Gastrocnemius medialis (tissue), 4 donors: ENCODE results near the gene GOLGA8B. TPM values are rescaled to one million over a fixed set of nuclear protein-coding genes. Genes with fewer than 3 reads are reported as not detected.
A peak's percentile ranks its signal among the peaks of the same experiment; 100 is the strongest.
"Not testable (repeated sequence)": the region's sequence is repeated elsewhere in the genome, so short reads cannot be mapped to it uniquely, and the experiment has no call there.

Experiments used
- ATAC-seq, 2 donors: fragments of 150-250 bp; one replicate each; pipeline ENCODE4 v1.9.1; 2016
- DNase-seq, 2 donors: peaks; one replicate each; pipeline ENCODE4 v3.0.0-alpha.2; 2019
- H3K27ac ChIP-seq, 4 donors: fragments of 200-600 bp; sonication (generic); 1 replicate in 1 of 4; 2 replicates in 3 of 4; pipeline ENCODE4 v1.5.1; 2016 to 2018; ENCODE audit warnings: mild to moderate bottlenecking in 2 of 4, moderate library complexity in 1 of 4
- H3K27me3 ChIP-seq, 3 donors: fragments of 200-600 bp; sonication (generic) in 2 of 3; 1 replicate in 1 of 3; 2 replicates in 2 of 3; pipeline versions ENCODE4 v1.5.1 to v1.6.0; 2016 to 2019; ENCODE audit warnings: mild to moderate bottlenecking in 1 of 3, moderate library complexity in 1 of 3
- H3K36me3 ChIP-seq, 2 donors: fragments of 200-600 bp; sonication (generic) in 1 of 2; one replicate each; pipeline ENCODE4 v1.5.1; 2017 to 2018
- H3K4me1 ChIP-seq, 2 donors: fragments of 200-600 bp; sonication (generic) in 1 of 2; one replicate each; pipeline ENCODE4 v1.5.1; 2016 to 2017; ENCODE audit warnings: mild to moderate bottlenecking in 2 of 2
- H3K4me3 ChIP-seq, 4 donors: fragments of 200-600 bp; sonication (generic) in 3 of 4; 1 replicate in 1 of 4; 2 replicates in 3 of 4; pipeline ENCODE4 v1.5.1; 2016 to 2019; ENCODE audit warnings: mild to moderate bottlenecking in 2 of 4
- H3K9me3 ChIP-seq, 3 donors: fragments of 200-600 bp; sonication (generic) in 2 of 3; 1 replicate in 1 of 3; 2 replicates in 2 of 3; pipeline ENCODE4 v1.5.1; 2016 to 2019
- in situ Hi-C, 4 donors: fragments of 200-750 bp; cut with MboI; loops; one replicate each; pipeline versions ENCODE4 v1.15.0 to v1.8.0; 2017; ENCODE audit warnings: low sequenced_read_pairs in 4 of 4
- intact Hi-C: fragments of 100-400 bp; cut with DNase I; formaldehyde crosslinking; loops from one replicate; pipeline ENCODE4 v1.15.1; 2023; ENCODE audit warnings: low total_unique reads
- total RNA-seq, 4 donors: library from RNA; depleted of rRNA; stranded (reverse); fragments of >200 nt; gene quantifications; one replicate each; pipeline versions ENCODE4 v1.1.0 to v1.2.3, GENCODE V29; 2016

The GOLGA8B gene
- total RNA-seq, 4 donors from 2014 or later = 2.5 to 55.5 (median 22.9) TPM

DNA sequence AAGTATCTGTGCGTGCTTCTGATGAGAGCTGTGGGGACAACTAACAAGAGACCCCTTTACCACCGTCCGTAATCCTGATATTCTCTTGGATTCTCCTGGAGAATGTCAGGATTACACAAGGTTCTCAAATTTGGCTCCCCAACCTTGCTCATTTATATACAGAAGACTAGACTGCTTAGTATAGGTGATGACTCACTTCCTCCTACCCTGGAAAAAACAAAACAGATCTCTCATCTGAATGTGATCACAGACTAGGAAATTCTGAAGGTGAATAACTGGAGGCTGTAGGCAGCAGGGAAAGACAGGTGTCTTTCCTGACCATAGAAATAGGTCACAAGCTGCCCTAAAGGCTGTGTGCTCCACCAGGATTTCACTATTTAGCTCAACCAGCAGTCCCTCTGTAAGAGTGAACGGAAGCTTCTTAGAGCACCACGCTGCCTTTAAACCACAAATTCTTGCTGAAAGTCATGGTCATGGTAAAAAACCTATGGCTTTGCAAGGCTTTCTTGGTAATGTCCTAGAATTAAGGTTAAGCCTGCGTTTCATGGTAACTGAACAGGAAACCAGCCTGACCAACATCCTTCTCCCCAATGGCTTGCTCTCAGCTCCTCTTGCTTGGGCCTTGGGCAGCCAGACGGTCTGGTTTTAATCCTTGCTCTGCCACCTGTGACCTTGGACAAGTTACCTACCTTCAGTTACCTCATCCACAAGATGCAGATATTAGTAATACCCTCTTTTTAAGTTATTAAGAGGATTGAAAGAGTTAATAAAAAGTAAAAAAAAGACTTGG, 39.4 kb downstream of the GOLGA8B start:
- intact Hi-C loops, H3K36me3 ChIP-seq, H3K9me3 ChIP-seq, H3K4me3 ChIP-seq, H3K27me3 ChIP-seq, H3K27ac ChIP-seq, DNase-seq, in situ Hi-C loops, H3K4me1 ChIP-seq: not testable (repeated sequence)
- ATAC-seq = peak; percentile 26 to 33

- intact Hi-C loops, H3K4me1 ChIP-seq, in situ Hi-C loops, H3K36me3 ChIP-seq, H3K9me3 ChIP-seq, H3K27ac ChIP-seq, ATAC-seq, DNase-seq, H3K27me3 ChIP-seq, H3K4me3 ChIP-seq: not testable (repeated sequence)
These were observed 47.6 kb downstream of the GOLGA8B start for GRCh38 chr15:34535857-34536256.

Other genes with a start within 250 kb of the GOLGA8B start
- 10 to 100 TPM; 17.3 to 25.4 (median 19.5) TPM for gene SLC12A6, start 245.9 kb downstream of the GOLGA8B start, total RNA-seq
- 100 to 1,000 TPM; 142 to 194 (median 170) TPM for gene NOP10, start 240.5 kb downstream of the GOLGA8B start, total RNA-seq
- gene NUTM1, start 240.3 kb downstream of the GOLGA8B start, total RNA-seq = not detected
- gene LPCAT4, start 216.5 kb downstream of the GOLGA8B start, total RNA-seq = 1 to 10 TPM; 1.7 to 7.4 (median 4.0) TPM
- gene GOLGA8A, start 145.8 kb downstream of the GOLGA8B start, total RNA-seq = 1 to 10 TPM in 3 of 4 donors, under 1 TPM in 1; 0.85 to 7.0 (median 3.1) TPM
- not detected for gene GJD2, start 171.3 kb upstream of the GOLGA8B start, total RNA-seq
- gene ACTC1, start 211.9 kb upstream of the GOLGA8B start, total RNA-seq = 100 to 1,000 TPM in 1 of 4 donors, 10 to 100 TPM in 2, 1 to 10 TPM in 1; 5.6 to 449 (median 78.0) TPM